Lower leg skin (tissue), 3 donors: ENCODE data around the gene MTMR12.

Experiments used
- POLR2A ChIP-seq, 2 donors: fragments of 450-650 bp; IDR thresholded peaks; one replicate each; pipeline ENCODE4 v1.6.1; 2016 to 2017; ENCODE audit warnings: antibody characterized with exemption in 2 of 2, mild to moderate bottlenecking in 1 of 2, moderate library complexity in 1 of 2
- TF ChIP-seq, protein P1 (sequence below), 3 donors: fragments of 450-650 bp; IDR thresholded peaks; one replicate each; pipeline ENCODE4 v1.5.1; 2016; ENCODE audit warnings: antibody characterized with exemption in 3 of 3, mild to moderate bottlenecking in 3 of 3, moderate library complexity in 2 of 3

DNA sequence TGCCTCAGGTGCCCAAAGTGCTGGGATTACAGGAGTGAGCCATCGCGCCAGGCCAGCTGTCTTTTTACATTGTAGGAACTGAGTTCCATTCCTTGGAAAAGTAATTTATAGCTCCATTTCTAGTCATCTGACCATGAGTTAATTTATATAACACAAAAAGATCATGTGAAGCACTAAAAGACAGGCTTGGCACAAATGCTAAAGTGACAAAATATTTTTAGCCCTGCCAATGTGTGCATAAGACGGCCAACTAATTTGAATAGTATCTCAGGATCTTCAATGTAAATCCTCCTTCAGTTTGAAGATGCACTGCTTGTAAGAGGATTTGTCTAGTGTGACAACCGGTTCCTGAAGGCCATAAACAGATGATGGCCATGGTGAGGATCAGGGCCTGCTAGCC, 49.1 kb downstream of the MTMR12 start:
- TF ChIP-seq, protein P1, sequence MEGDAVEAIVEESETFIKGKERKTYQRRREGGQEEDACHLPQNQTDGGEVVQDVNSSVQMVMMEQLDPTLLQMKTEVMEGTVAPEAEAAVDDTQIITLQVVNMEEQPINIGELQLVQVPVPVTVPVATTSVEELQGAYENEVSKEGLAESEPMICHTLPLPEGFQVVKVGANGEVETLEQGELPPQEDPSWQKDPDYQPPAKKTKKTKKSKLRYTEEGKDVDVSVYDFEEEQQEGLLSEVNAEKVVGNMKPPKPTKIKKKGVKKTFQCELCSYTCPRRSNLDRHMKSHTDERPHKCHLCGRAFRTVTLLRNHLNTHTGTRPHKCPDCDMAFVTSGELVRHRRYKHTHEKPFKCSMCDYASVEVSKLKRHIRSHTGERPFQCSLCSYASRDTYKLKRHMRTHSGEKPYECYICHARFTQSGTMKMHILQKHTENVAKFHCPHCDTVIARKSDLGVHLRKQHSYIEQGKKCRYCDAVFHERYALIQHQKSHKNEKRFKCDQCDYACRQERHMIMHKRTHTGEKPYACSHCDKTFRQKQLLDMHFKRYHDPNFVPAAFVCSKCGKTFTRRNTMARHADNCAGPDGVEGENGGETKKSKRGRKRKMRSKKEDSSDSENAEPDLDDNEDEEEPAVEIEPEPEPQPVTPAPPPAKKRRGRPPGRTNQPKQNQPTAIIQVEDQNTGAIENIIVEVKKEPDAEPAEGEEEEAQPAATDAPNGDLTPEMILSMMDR (IDR thresholded peaks at IDR 0.05), result no peak
- no peak for TF ChIP-seq POLR2A (IDR thresholded peaks at IDR 0.05)
